Vagina (tissue), 2 donors: ENCODE results near the gene IQSEC1. TPM values are rescaled to one million over a fixed set of nuclear protein-coding genes. Genes with fewer than 3 reads are reported as not detected.

Experiments used
- DNase-seq, 2 donors: peaks; one replicate each; pipeline ENCODE4 v3.0.0-alpha.2; 2017; ENCODE audit errors: extremely low spot score in 2 of 2
- H3K27ac ChIP-seq: fragments of 200-600 bp; sonication (generic); one replicate; pipeline ENCODE4 v1.5.1; 2019
- H3K27me3 ChIP-seq: fragments of 200-600 bp; sonication (generic); one replicate; pipeline ENCODE4 v1.5.1; 2019
- H3K36me3 ChIP-seq, 2 donors: fragments of 200-600 bp; sonication (generic); one replicate each; pipeline ENCODE4 v1.5.1; 2017 to 2019
- H3K4me1 ChIP-seq: fragments of 200-600 bp; sonication (generic); one replicate; pipeline ENCODE4 v1.5.1; 2019
- H3K4me3 ChIP-seq, 2 donors: fragments of 200-600 bp; sonication (generic); 1 replicate in 1 of 2; 2 replicates in 1 of 2; pipeline ENCODE4 v1.5.1; 2016 to 2019
- H3K9me3 ChIP-seq: fragments of 200-600 bp; sonication (generic); one replicate; pipeline ENCODE4 v1.5.1; 2019
- POLR2A ChIP-seq, 2 donors: fragments of 450-650 bp; IDR thresholded peaks; one replicate each; pipeline ENCODE4 v1.6.1; 2017; ENCODE audit warnings: antibody characterized with exemption in 2 of 2, mild to moderate bottlenecking in 2 of 2, moderate library complexity in 2 of 2
- POLR2AphosphoS5 ChIP-seq, 2 donors: sonication (generic); formaldehyde crosslinking; IDR thresholded peaks; one replicate each; pipeline ENCODE4 v1.9.0; 2017; ENCODE audit warnings: antibody characterized with exemption in 2 of 2, mild to moderate bottlenecking in 2 of 2, low read depth in 1 of 2; ENCODE audit not compliant: insufficient read depth in 1 of 2
- intact Hi-C: fragments of 100-400 bp; cut with DNase I; formaldehyde crosslinking; loops from one replicate; pipeline ENCODE4 v1.15.1; 2023
- total RNA-seq: library from RNA; depleted of rRNA; stranded (reverse); fragments of >200 nt; gene quantifications from one replicate; pipeline ENCODE4 v1.2.3, GENCODE V29; 2016
- TF ChIP-seq, protein P1 (sequence below), 3 experiments: fragments of 450-650 bp in 2 of 3; fragments of 200-600 bp in 1 of 3; sonication (generic) in 1 of 3; IDR thresholded peaks; one replicate each; pipeline ENCODE4 v1.5.1; 2017 to 2019; ENCODE audit warnings: antibody characterized with exemption in 3 of 3, mild to moderate bottlenecking in 2 of 3, moderate library complexity in 2 of 3

Gene IQSEC1
- total RNA-seq, 1 donor from 2014 or later = 34.9 TPM

DNA sequence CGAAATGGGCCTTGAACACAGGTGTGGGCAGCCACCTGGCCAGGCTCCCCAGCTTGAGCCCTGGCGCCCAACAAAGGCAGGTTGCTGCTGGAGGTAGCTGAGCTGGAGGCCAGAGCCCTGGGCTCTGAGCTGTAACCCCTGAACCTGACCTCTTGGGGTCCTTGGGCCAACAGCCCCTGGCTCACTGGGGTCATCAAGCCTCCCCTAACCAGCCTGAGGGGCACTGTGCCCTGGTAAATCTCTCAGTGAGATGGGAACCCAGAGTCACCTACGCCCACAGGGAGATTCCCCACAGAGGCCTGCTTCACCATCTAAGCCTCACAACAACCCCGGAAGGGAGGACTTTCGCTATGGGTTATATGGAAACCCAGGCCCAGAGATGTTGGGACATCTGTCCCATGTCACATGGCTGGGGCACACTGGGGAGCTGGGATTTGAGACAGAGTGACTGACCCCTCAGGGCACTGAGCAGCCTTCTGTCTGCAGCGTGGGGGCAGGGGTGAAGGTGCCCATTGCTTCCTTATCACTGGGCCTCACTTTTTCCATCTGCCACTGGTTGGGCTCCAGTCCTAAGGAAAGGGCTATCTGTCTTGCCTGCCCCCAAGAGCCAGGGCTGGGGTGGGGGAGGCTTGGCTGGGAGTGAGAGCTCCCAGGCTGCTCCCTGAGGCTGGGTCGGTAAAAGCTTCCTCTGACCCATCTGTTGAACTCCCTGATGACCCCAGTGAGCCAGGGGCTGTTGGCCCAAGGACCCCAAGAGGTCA, 59.1 kb downstream of the IQSEC1 start:
- intact Hi-C loops = no loop called here
- H3K27me3 ChIP-seq = no peaks in the 10 kb centered on the region
- no peak for TF ChIP-seq POLR2AphosphoS5 (IDR thresholded peaks at IDR 0.05; ENCODE audit: insufficient read depth in 1 of 2, low read depth in 1 of 2)
- TF ChIP-seq POLR2A (IDR thresholded peaks at IDR 0.05) = no peak
- TF ChIP-seq, protein P1, sequence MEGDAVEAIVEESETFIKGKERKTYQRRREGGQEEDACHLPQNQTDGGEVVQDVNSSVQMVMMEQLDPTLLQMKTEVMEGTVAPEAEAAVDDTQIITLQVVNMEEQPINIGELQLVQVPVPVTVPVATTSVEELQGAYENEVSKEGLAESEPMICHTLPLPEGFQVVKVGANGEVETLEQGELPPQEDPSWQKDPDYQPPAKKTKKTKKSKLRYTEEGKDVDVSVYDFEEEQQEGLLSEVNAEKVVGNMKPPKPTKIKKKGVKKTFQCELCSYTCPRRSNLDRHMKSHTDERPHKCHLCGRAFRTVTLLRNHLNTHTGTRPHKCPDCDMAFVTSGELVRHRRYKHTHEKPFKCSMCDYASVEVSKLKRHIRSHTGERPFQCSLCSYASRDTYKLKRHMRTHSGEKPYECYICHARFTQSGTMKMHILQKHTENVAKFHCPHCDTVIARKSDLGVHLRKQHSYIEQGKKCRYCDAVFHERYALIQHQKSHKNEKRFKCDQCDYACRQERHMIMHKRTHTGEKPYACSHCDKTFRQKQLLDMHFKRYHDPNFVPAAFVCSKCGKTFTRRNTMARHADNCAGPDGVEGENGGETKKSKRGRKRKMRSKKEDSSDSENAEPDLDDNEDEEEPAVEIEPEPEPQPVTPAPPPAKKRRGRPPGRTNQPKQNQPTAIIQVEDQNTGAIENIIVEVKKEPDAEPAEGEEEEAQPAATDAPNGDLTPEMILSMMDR (IDR thresholded peaks at IDR 0.05) = no peak
- H3K9me3 ChIP-seq = no peaks in the 10 kb centered on the region
- H3K4me3 ChIP-seq = peak overlapping the region in 1 of 2 donors; percentile 10
- no peaks in the 10 kb centered on the region for H3K36me3 ChIP-seq
- H3K4me1 ChIP-seq = peaks cover 21% of the 10 kb centered on the region
- peak overlapping the region; percentile 68 for H3K27ac ChIP-seq
- no peak for DNase-seq

- TF ChIP-seq POLR2AphosphoS5 (IDR thresholded peaks at IDR 0.05; ENCODE audit: insufficient read depth in 1 of 2, low read depth in 1 of 2) = no peak
- TF ChIP-seq POLR2A (IDR thresholded peaks at IDR 0.05) = no peak
- TF ChIP-seq, protein P1 (IDR thresholded peaks at IDR 0.05) = no peak
- Histone ChIP-seq H3K27ac (no peak overlapping the region), H3K4me3 (no peak overlapping the region), H3K36me3 (no peaks in the 10 kb centered on the region), H3K4me1 (peaks cover 15% of the 10 kb centered on the region), H3K27me3 (no peaks in the 10 kb centered on the region), H3K9me3 (no peaks in the 10 kb centered on the region)
- DNase-seq = no peak
- intact Hi-C loops = no loop called here
Measured at GRCh38 chr3:13013566-13013965, 59.7 kb downstream of the IQSEC1 start.

DNA sequence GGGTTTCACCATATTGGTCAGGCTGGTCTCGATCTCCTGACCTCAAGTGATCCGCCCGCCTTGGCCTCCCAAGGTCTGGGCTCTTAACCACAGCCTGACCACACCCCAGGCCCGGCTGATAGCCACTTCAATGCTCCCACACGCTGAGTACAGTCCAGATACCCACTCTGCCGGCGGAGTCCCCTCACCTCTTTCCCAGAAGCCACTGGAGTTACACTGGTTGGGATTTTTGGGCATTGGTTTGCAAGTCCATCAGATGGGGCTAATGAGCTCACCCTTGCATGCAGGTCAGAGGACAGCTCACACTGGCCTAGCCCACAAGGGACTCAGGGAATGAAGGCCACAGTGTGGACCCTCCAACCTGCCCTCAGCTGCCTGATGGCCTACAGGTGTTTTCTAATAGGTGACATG, 60.1 kb downstream of the IQSEC1 start:
- Histone ChIP-seq H3K27ac (no peak overlapping the region), H3K9me3 (no peaks in the 10 kb centered on the region), H3K27me3 (no peaks in the 10 kb centered on the region), H3K4me1 (peaks cover 10% of the 10 kb centered on the region), H3K4me3 (no peak overlapping the region), H3K36me3 (no peaks in the 10 kb centered on the region)
- intact Hi-C loops = no loop called here
- TF ChIP-seq POLR2A (IDR thresholded peaks at IDR 0.05) (no peak), POLR2AphosphoS5 (IDR thresholded peaks at IDR 0.05; ENCODE audit: insufficient read depth in 1 of 2, low read depth in 1 of 2) (no peak)
- TF ChIP-seq, protein P1 (IDR thresholded peaks at IDR 0.05) = no peak
- no peak for DNase-seq

GRCh38 chr3:13012221-13012691, 61.0 kb downstream of the IQSEC1 start:
- Histone ChIP-seq H3K4me3 (no peak overlapping the region), H3K27ac (peak overlapping the region; percentile 23), H3K27me3 (no peaks in the 10 kb centered on the region), H3K4me1 (peaks cover 5% of the 10 kb centered on the region), H3K36me3 (no peaks in the 10 kb centered on the region), H3K9me3 (no peaks in the 10 kb centered on the region)
- intact Hi-C loops = no loop called here
- no peak for DNase-seq
- TF ChIP-seq, protein P1 (IDR thresholded peaks at IDR 0.05) = no peak
- no peak for TF ChIP-seq POLR2A (IDR thresholded peaks at IDR 0.05)
- peak in 1 of 2 donors; percentile 35 for TF ChIP-seq POLR2AphosphoS5 (IDR thresholded peaks at IDR 0.05; ENCODE audit: insufficient read depth in 1 of 2, low read depth in 1 of 2)

- no peak for DNase-seq
- Histone ChIP-seq H3K27me3 (no peaks in the 10 kb centered on the region), H3K27ac (peak overlapping the region; percentile 25), H3K4me1 (peaks cover 5% of the 10 kb centered on the region), H3K9me3 (no peaks in the 10 kb centered on the region), H3K36me3 (no peaks in the 10 kb centered on the region), H3K4me3 (no peak overlapping the region)
- intact Hi-C loops = no loop called here
- TF ChIP-seq POLR2AphosphoS5 (IDR thresholded peaks at IDR 0.05; ENCODE audit: insufficient read depth in 1 of 2, low read depth in 1 of 2) (no peak), POLR2A (IDR thresholded peaks at IDR 0.05) (no peak)
- TF ChIP-seq, protein P1 (IDR thresholded peaks at IDR 0.05) = no peak
Measured at GRCh38 chr3:13011573-13012220, 61.5 kb downstream of the IQSEC1 start.
